MM.1S (cell line): ENCODE measurements around the gene APCDD1L.

Source experiments
- DNase-seq: peaks from one replicate; pipeline ENCODE4 v3.0.0-alpha.2; 2015
- H2AFZ ChIP-seq: fragments of 300-600 bp; sonication (generic); 2 replicates; pipeline ENCODE4 v1.6.0; 2016; ENCODE audit warnings: antibody characterized with exemption, low read length
- H3F3A ChIP-seq: fragments of 300-600 bp; sonication (generic); 2 replicates; pipeline ENCODE4 v1.6.1; 2016; ENCODE audit warnings: mild to moderate bottlenecking, antibody characterized with exemption, low read length, moderate library complexity, mixed read lengths; ENCODE audit not compliant: insufficient read depth
- H3K27ac ChIP-seq: fragments of 300-600 bp; sonication (generic); 2 replicates; pipeline ENCODE4 v1.5.1; 2016; ENCODE audit warnings: mild to moderate bottlenecking, low read length
- H3K27me3 ChIP-seq: fragments of 300-600 bp; sonication (generic); replicated peaks from 2 replicates; pipeline ENCODE4 v1.6.0; 2016; ENCODE audit warnings: low read length; ENCODE audit not compliant: insufficient read depth
- H3K36me3 ChIP-seq: fragments of 300-600 bp; sonication (generic); replicated peaks from 2 replicates; pipeline ENCODE4 v1.6.1; 2016; ENCODE audit warnings: mild to moderate bottlenecking, low read length, mixed read lengths; ENCODE audit not compliant: insufficient read depth
- H3K4me1 ChIP-seq: fragments of 300-600 bp; sonication (generic); 2 replicates; pipeline ENCODE4 v1.6.1; 2016; ENCODE audit warnings: low read length, mixed read lengths
- H3K4me2 ChIP-seq: fragments of 300-600 bp; sonication (generic); 2 replicates; pipeline ENCODE4 v1.6.0; 2016; ENCODE audit warnings: low read depth, low read length
- H3K4me3 ChIP-seq: fragments of 300-600 bp; sonication (generic); 2 replicates; pipeline ENCODE4 v1.5.1; 2016; ENCODE audit warnings: low read length, mixed read lengths
- H3K79me2 ChIP-seq: fragments of 300-600 bp; sonication (generic); 2 replicates; pipeline ENCODE4 v1.6.1; 2016; ENCODE audit warnings: mixed run types, low read length, mixed read lengths
- H3K9ac ChIP-seq: fragments of 300-600 bp; sonication (generic); 2 replicates; pipeline ENCODE4 v1.6.1; 2016; ENCODE audit warnings: low read length, mixed read lengths
- H3K9me2 ChIP-seq: fragments of 300-600 bp; sonication (generic); replicated peaks from 2 replicates; pipeline ENCODE4 v1.6.1; 2016; ENCODE audit warnings: mild to moderate bottlenecking, low read length, mixed read lengths; ENCODE audit not compliant: insufficient read depth
- H3K9me3 ChIP-seq: fragments of 300-600 bp; sonication (generic); replicated peaks from 2 replicates; pipeline ENCODE4 v1.6.1; 2016; ENCODE audit warnings: mild to moderate bottlenecking, low read length, mixed read lengths; ENCODE audit not compliant: insufficient read depth
- H4K20me1 ChIP-seq: fragments of 300-600 bp; sonication (generic); 2 replicates; pipeline ENCODE4 v1.6.1; 2016; ENCODE audit warnings: mild to moderate bottlenecking, low read length, moderate library complexity, mixed read lengths; ENCODE audit not compliant: insufficient read depth
- EZH2 ChIP-seq: fragments of 300-600 bp; sonication (generic); optimal IDR thresholded peaks from 2 replicates; pipeline ENCODE3; 2017; ENCODE audit warnings: low read depth, mild to moderate bottlenecking, antibody characterized with exemption, low read length, mixed read lengths
- EZH2phosphoT487 ChIP-seq: fragments of 300-600 bp; sonication (generic); IDR thresholded peaks from 2 replicates; pipeline ENCODE4 v1.6.1; 2018; ENCODE audit warnings: antibody characterized with exemption, low read length
- TF ChIP-seq, protein P1 (sequence below): fragments of 300-600 bp; sonication (generic); IDR thresholded peaks from 2 replicates; pipeline ENCODE4 v1.5.1; 2016; ENCODE audit warnings: antibody characterized with exemption, low read length, mixed read lengths

The APCDD1L gene

DNA sequence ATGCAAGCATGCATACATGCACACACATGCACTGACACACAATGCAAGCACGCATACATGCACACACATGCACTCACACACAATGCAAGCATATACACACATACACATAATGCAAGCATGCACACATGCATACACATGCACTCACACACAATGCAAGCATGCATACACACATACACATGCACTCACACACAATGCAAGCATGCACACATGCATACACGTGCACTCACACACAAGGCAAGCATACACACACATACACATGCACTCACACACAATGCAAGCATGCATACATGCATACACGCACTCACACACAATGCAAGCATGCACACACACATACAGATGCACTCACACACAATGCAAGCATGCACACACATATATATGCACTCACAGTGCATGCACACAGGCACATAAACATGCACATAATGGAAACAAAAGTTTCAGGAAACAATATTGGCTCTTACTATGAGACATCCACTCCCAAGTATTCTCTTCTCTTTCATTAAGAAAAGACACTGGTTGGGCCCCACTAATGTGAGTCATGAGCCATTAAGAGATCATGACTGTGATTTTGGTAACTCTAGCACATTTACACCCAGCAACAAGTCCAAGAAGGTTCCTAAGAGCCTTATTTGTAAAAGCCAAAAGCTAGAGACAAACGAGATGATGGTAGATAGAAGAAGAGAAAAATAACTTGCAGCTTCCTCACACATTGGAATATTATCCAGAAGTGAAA, 22.2 kb downstream of the APCDD1L start:
- Histone ChIP-seq H2AFZ (no peak overlapping the region), H3K9ac (no peak overlapping the region), H3K9me2 (no peaks in the 10 kb centered on the region), H3K4me1 (no peaks in the 10 kb centered on the region), H3K4me3 (no peak overlapping the region), H3K27ac (no peak overlapping the region), H3K79me2 (no peaks in the 10 kb centered on the region), H4K20me1 (no peaks in the 10 kb centered on the region), H3K27me3 (no peaks in the 10 kb centered on the region), H3K9me3 (no peaks in the 10 kb centered on the region), H3K4me2 (no peak overlapping the region), H3K36me3 (no peaks in the 10 kb centered on the region), H3F3A (no peaks in the 10 kb centered on the region)
- TF ChIP-seq EZH2 (no peak), EZH2phosphoT487 (no peak)
- TF ChIP-seq, protein P1, sequence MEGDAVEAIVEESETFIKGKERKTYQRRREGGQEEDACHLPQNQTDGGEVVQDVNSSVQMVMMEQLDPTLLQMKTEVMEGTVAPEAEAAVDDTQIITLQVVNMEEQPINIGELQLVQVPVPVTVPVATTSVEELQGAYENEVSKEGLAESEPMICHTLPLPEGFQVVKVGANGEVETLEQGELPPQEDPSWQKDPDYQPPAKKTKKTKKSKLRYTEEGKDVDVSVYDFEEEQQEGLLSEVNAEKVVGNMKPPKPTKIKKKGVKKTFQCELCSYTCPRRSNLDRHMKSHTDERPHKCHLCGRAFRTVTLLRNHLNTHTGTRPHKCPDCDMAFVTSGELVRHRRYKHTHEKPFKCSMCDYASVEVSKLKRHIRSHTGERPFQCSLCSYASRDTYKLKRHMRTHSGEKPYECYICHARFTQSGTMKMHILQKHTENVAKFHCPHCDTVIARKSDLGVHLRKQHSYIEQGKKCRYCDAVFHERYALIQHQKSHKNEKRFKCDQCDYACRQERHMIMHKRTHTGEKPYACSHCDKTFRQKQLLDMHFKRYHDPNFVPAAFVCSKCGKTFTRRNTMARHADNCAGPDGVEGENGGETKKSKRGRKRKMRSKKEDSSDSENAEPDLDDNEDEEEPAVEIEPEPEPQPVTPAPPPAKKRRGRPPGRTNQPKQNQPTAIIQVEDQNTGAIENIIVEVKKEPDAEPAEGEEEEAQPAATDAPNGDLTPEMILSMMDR = no peak
- DNase-seq = no peak

DNA sequence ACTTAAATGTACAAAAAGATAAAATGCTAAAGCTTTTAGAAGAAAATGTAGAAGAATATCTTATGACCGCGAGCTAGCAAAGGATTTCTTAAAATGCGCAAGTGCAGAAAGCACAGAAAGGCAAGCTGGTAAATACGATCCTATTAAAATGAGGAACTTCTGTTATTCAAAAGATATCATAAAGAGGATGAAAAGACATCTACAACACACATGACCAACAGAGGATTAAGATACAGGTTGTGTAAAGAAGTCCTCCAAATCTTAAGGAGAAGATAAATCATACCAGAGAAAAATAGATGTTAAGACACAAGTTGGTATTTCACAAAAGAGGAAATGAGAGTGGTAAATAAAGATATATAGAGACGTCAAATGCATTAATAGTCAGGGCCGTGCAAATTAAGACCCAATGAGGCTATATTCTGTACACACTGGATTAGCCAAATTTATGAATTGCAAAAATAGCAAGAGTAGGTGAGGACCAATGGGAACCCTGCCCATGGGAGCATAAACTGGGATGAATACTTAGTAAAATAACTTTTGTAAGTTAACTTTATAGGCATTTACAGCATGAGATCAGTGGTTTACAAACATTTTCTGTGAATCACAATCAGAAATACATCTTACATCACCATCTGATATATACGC, 23.0 kb downstream of the APCDD1L start:
- no peaks in the 10 kb centered on the region for H3K36me3 ChIP-seq
- H3K4me2 ChIP-seq = no peak overlapping the region
- no peaks in the 10 kb centered on the region for H3K9me3 ChIP-seq
- H4K20me1 ChIP-seq = no peaks in the 10 kb centered on the region
- no peaks in the 10 kb centered on the region for H3F3A ChIP-seq
- H3K79me2 ChIP-seq = no peaks in the 10 kb centered on the region
- no peaks in the 10 kb centered on the region for H3K4me1 ChIP-seq
- no peaks in the 10 kb centered on the region for H3K9me2 ChIP-seq
- TF ChIP-seq, protein P1 = no peak
- TF ChIP-seq EZH2 (no peak), EZH2phosphoT487 (no peak)
- no peaks in the 10 kb centered on the region for H3K27me3 ChIP-seq
- no peak overlapping the region for H3K4me3 ChIP-seq
- no peak overlapping the region for H2AFZ ChIP-seq
- no peak for DNase-seq
- no peak overlapping the region for H3K9ac ChIP-seq
- no peak overlapping the region for H3K27ac ChIP-seq

DNA sequence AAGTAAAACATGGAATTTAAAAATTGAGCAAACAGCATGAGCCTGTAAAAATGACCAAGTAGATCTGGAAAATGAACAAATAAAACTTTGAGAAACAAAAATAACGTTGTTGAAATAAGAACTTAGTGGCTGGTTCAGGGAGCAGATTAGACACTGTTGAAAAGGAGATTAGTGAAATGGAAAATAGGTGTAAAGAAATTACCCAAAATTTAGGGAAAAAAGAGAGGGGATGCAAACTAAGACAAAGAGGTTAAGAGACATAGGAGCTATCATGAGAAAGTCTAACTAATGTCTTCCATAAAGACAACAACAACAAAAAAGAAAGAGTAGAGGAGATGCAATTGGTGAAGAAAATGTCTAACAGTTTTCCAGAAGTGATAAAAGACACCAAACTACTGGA, 29.0 kb downstream of the APCDD1L start:
- no peak overlapping the region for H3K4me3 ChIP-seq
- H3K27ac ChIP-seq = no peak overlapping the region
- no peaks in the 10 kb centered on the region for H3F3A ChIP-seq
- TF ChIP-seq EZH2phosphoT487 = no peak
- TF ChIP-seq EZH2 = no peak
- TF ChIP-seq, protein P1 = no peak
- no peak for DNase-seq
- no peak overlapping the region for H3K4me2 ChIP-seq
- H3K9me2 ChIP-seq = no peaks in the 10 kb centered on the region
- no peaks in the 10 kb centered on the region for H4K20me1 ChIP-seq
- no peaks in the 10 kb centered on the region for H3K79me2 ChIP-seq
- H3K9ac ChIP-seq = no peak overlapping the region
- no peak overlapping the region for H2AFZ ChIP-seq
- no peaks in the 10 kb centered on the region for H3K4me1 ChIP-seq
- H3K9me3 ChIP-seq = no peaks in the 10 kb centered on the region
- no peaks in the 10 kb centered on the region for H3K27me3 ChIP-seq
- H3K36me3 ChIP-seq = no peaks in the 10 kb centered on the region
